GM21786 (cell line): ENCODE results near the gene GSDME.
A peak's percentile ranks its signal among the peaks of the same experiment; 100 is the strongest.
"Not testable (repeated sequence)": the region's sequence is repeated elsewhere in the genome, so short reads cannot be mapped to it uniquely, and the experiment has no call there.

ENCODE experiments used
- ATAC-seq: cut with Tn5 transposase; IDR thresholded peaks from one replicate; pipeline ENCODE4 v1.9.1; 2021; ENCODE audit not compliant: unreplicated experiment

The GSDME gene

DNA sequence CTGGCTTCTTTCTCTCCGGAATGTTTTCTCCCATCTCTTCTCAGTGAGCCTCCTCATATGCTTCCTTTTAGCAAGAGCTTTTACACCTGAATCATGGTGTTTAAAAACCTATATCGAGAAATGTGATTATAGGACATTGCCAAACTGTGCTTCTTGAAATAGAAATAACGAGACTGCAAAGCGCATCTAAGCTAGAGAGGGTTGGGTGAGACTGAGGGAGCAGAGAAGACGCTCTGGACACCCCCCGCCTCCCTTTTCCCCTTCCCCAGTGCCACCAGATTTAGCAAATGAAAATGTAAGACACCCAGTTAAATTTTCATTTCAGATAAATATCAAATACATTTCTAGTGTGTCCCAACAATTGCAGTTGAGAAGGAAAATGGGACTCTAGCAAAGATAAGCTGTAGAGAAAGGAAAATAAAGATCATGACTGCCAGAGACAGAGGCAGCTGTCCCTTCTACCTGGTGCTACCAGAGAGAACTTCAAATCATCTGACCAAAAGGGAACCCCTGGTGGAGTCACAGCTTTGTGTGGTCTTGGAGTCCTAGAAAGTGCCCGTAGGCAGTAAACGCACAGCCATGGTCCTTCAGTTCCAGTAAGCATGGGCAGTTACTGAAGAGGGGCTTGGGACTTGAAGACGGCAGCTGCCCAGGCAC is 14.6 kb downstream of the GSDME start:
- ATAC-seq, result no peak

DNA sequence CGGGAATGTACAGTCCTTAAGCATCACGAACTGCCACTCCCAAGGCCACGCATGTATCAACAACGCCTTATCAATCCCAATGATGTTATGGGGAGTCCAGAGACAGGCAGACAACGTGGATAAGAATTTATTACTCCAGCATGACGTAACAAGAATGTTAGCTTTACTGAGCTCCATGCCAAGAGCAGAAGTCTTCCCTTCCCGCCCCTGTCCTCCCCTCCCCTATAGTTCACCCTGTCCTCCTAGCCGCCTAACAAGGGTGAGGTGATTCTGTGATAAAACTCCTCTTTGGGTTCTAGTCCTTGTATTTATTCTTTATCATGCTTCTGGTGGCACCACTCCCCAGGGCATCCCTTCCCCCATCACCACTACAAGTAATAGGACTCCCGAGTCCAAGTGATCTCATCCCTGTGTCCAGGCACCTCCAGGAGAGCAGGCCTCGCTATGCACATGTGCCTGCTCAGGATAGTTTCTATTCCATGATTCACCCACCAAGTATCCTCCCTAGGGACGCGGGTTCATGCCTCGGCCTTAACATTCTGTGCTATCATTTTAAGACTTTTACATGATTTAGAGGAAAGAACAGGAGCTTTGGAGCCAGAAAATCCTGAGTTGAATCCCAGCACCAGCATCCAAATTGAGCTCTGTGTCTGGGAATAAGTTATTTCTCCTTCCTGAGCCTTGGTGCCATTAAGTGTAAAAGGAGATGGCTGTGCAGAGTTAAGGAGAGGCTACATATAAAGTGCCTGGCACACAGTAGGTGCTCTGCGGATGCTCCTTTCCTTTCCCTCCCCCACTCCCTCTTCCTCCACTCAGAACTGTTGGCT is 15.4 kb downstream of the GSDME start:
- ATAC-seq, result no peak

DNA sequence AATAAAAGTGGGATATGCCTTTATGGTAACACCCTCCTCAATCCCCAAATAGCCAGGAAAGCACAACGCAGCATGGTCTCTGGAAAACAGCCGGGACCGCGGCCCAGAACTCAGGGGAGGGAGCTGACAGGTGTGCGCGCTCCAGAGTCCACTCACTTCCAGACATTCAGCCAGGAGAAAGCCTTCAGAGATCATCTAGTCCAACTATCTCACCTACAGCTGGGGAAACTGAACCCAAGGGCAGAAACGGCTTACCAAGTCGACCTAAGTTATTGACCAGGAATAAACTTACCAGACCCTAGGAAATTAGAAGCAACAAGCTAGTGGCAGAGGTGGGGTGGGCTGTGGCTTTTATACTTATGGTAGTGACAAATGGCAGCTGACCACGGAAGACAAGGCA is 16.4 kb downstream of the GSDME start:
- no peak for ATAC-seq

DNA sequence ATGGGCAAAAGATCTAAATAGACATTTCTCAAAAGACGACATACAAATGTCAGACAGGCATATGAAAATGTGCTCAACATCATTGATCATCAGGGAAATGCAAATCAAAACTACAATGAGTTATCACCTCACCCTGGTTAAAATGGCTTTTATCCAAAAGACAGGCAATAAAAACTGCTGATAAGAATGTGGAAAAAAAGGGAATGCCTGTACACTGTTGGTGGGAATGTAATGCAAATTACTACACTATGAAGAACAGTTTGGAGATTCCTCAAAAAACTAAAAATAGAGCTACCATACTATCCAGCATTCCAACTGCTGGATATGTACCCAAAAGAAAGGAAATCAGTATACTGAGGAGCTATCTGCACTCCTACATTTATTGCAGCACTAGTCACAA is 18.0 kb downstream of the GSDME start:
- ATAC-seq, result no peak

DNA sequence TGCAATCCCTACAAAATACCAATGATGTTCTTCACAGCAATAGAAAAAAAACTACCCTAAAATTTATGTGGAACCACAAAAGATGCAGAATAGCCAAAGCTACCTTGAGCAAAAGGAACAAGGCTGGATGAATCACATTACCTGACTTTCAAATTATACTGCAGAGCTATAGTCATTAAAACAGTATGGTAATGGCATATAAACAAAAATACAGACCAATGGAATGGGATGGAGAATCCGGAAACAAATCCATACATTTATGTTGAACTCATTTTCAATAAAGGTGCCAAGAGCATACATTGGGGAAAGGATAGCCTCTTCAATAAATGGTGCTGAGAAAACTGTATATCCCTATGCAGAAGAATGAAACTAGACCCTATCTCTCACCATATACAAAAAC is 18.7 kb downstream of the GSDME start:
- no peak for ATAC-seq

DNA sequence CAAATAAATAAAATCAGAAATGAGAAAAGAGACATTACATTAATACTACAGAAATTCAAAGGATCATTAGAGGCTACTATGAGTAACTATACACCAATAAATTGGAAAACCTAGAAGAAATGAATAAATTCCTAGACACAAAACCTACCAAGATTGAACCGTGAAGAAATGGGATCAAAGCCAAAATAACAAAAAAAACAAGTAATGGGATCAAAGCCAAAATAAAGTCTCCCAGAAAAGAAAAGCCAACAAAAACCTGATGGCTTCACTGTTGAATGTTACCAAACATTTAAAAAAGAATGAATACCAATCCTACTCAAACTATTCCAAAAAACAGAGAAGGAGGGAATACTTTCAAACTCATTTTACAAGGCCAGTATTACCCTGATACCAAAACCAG is 20.0 kb downstream of the GSDME start:
- no peak for ATAC-seq

DNA sequence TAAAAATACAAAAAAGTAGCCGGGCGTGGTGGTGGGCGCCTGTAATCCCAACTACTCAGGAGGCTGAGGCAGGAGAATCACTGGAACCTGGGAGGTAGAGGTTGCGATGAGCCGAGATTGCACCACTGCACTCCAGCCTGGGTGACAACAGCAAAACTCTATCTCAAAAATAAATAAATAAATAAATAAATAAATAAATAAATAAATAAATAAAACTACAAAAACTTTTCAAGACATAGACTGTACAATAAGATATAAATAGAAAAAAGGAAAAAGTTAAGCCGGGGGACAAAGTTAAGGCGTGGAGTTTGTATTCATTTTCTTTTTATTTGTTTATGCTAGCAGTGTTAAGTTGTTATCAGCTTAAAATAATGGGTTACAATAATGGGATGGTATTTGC is 21.7 kb downstream of the GSDME start:
- ATAC-seq, result not testable (repeated sequence)

DNA sequence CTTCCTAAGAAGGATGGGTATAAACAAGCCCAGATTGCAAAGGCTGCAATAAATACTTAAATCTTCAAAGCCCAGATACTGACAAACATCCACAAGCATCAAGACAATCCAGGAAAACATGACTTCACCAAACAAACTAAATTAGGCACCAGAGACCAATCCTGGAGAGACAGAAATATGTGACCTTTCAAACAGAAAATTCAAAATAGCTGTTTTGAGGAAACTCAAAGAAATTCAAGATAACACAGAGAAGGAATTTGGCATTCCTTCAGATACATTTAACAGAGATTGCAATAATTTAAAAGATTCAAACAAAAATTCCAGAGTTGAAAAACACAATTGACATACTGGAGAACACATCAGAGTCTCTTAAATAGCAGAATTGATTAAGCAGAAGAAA is 23.0 kb downstream of the GSDME start:
- no peak for ATAC-seq

DNA sequence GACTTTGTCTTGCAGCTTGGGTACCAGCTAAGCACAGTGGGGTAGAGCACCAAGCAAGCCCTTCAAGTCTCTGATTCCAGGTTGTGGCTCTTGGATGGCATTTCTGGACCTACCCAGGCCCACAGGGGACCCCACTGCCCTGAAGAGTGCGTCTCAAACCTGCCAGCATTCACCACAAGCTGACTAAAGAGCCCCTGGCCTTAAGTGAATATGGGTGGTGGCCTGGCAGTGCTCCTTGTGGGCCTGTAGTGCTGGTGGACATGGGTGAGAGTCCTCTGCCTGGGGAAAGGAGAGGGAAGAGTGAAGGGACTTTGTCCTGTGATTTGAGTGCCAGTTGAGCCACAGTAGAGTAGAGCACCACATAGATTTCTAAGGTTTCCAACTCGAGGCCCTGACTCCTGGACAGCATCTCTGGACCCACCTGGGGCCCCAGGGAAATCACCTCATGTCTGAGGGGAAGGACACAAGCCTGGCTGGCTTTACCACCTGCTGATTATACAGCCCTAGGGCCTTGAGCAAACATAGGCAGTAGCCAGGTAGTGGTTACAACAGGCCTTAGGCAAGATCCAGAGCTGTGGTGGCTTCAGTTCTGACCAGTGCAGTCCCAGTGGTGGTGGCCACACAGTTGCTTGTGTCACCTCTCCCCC is 23.7 kb downstream of the GSDME start:
- ATAC-seq, result peak; percentile 33

DNA sequence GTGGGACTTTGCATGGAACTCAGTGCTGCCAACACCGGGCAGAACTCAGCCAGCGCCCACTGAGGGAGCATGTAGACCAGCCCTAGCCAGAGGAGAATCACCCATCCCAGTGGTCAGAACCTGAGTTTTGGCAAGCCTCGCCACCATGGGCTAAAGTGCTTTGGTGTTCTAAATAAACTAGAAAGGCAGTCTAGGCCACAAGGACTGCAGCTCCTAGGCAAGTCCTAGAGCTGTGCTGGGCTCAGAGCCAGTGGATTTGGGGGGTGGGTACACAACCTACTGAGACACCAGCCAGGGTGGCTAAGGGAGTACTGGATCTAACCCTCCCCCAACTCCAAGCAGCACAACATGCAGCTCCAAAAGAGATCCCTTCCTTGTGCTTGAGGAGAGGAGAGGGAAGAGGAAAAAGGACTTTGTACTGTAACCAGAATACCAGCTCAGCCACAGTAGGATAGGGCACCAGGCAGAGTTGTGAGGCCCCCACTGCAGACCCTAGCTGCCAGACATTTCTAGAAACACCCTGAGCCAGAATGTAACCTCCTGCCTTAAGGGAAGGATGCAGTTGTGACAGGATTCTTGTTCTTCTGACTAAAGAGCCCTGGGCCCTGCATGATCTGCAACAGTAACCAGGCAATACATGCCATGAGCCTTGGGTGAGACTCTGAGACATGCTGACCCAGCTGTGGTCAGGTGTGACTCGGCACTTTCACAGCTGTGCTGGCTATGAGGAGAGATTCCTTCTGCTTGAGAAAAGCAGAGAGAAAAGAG is 24.4 kb downstream of the GSDME start:
- ATAC-seq, result peak; percentile 79

DNA sequence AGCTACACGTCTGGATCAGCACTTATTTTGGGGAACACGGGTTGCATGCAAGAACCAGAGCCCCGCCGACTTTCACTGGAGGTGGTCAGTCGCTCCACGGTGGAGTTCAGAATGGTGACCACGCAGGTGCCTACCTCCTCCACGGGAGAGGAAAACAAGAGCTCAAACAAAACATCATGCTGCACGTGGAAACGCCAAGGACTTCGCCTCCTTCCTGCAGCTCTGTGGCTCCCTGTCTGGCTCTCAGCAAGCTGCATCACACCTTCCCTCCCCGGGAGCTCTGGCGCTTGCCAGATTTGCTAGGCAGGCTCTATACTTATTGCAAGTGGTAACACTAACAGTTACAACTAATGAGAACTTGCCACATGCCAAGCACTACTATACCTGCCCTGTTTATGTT is 26.0 kb downstream of the GSDME start:
- no peak for ATAC-seq

DNA sequence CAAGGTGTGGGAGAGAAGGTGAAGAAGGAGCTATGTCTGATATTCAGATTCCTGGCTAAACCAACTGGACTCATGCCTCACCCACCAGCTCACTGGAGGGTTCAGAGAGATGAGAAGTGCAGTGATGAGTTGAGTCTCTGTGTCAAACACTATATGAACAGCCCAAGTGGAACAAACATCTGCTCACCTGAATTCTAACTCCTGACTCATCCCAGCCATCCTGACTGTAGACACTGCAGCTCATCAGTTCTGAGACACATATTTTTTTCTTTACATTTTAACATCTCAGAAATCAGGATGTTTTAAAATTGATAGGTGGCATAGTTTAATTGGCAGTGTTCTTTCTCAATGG is 27.3 kb downstream of the GSDME start:
- ATAC-seq, result no peak

DNA sequence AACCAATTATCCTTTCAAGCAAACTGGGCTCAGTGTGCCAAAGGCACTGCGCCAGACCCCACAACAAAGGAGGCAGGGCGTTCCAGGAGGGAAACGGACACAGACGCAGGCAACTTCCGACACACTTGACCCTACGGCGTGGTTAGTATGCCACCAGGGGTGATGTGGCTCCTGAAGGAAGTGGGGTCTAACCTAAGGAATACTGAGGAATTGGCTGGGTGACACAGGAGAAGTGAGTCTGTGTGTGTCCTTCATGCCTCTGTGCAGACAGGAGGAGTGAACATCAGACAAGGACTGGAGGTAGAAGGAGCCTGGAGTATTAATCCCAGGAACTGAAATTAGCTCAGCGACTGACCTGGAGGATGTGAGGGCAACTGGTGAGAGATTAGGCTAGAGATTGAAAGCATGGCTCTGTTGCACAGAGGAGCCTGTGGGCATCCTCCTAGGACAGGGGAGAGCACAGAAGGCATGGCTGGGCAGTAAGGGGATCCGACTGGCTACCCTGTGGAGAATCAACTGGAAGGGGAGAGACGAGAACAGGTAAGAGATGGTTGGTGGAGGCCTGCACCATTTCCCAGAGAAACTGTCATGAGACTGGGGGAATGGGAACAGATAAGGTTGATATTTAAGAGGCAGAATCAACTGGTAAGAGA is 27.8 kb downstream of the GSDME start:
- ATAC-seq, result no peak

DNA sequence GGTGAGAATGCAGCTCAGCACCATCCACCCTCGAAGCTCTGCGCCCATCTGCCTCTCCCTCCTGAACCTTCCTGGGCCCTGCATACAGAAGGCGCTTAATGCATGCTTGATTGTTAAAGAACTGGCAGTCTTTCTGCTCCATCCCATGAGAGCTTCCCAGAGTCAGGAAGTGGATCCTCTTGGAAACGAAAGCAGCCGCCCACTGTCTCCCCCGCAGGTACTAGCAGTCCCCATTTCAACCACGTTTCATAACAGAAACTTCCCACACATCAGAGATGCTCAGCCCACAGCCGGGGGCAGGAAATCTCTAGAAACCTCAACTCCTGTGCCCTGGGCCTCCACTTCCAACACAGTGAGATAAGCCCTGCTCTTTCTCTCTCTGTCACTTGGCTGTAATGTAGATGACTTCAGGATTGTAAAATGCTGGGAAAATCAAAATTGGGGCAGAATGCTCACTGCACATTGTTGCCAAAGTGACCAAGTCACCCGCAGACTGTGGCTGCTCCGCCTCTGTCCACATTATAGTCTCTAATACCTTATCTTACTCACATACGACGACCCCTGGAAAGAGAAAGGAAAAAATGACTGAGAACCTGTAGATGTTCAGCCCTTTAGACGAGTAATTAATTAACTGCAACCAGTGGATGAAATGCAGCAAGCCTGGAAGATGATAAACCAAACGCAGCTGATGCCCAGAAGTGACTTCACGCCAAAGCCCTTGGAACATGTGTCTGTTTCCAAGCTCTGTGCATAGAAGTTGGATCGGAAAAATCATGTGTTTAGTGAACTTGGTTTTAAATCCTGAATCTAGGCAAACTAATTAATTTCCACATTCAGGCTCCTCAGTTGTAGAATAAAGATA is 28.5 kb downstream of the GSDME start:
- no peak for ATAC-seq

DNA sequence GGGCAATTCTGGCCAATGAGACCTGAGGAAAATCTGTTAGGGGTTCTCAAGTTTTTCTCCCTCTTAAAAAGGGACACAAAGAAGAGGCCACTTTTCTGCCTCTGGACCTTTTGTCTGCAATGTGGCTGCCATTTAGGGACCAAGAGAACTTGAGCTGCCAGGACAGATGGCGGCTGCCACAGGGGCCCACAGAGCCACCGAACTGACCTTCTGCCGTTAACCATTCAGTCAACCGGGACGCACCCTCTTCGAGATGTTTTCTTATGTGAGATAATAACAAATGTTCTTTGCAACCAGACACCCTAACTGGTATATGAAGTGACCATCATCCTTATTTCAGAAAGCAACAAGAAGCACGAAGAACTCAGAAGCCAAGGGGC is 29.2 kb downstream of the GSDME start:
- no peak for ATAC-seq

DNA sequence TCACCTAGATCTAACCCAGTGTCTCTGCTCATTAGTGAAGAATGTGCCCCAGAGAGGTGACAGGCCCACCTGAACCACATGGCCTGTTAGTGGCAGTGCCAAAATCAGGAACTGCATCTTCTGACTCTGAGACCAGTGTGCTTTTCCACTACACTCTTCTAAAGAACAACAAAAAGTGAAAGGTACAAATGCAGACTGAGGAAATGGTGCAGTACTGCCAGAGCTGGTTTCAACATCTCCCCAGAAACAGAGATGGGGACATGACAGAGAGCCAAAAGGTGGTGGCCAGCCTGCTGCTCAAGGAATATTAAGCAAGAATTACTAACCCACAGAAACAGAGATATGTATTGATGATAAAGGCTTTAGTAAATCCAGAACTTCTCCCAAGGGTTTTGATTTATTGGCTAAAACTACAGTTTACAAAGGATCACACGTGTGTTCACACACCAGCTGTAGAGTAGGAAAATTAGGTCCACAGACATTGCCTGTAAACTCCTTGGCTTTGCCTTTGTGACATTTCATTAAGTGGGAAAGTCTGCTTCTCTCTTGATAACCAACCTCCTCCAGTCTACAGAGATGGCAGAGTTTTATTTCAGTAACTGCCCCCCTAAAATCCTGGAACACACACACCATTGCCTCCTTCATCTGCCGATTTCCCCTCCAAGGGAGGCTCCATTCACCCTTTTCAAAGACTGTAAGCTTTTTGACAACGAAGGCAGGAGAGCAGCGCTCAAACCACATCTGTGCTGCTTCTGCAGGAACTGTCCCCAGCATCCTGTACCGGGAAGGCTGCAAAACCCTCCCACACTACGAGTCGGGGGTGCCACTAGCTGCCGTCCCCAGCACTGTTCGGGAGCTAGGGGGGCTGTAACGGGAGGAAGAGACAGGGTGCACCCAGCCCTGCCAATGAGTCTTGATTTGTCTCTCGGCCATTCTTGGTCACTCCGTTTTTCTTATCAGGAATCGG is 29.8 kb downstream of the GSDME start:
- ATAC-seq, result peak; percentile 80

DNA sequence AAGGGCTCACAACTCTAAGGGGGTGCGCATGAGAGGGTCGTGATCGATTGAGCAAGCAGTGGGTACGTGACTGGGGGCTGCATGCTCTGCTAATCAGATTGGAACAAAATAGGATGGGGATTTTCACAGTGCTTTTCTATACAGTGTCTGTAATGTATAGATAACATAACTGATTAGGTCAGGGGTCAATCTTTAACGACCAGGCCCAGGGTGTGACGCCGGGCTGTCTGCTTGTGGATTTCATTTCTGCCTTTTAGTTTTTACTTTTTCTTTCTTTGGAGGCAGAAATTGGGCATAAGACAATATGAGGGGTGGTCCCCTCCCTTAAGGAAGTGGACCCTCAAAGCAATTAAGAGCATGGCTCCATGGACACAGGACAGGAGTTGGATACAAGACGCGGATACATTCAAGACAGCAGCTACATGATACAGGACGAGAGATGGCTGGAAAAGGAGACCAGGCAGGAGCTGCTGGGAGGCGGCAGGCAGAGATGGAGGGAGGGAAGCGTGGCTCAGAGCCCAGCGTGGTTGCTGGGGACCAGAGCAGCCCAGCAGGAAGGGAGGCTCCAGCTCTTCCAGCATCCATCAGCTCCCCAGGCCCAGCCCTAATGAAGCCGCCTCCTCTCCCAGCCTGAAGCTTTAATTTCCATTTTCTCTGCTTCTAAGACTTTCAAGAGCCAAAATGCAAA is 31.6 kb downstream of the GSDME start:
- no peak for ATAC-seq

DNA sequence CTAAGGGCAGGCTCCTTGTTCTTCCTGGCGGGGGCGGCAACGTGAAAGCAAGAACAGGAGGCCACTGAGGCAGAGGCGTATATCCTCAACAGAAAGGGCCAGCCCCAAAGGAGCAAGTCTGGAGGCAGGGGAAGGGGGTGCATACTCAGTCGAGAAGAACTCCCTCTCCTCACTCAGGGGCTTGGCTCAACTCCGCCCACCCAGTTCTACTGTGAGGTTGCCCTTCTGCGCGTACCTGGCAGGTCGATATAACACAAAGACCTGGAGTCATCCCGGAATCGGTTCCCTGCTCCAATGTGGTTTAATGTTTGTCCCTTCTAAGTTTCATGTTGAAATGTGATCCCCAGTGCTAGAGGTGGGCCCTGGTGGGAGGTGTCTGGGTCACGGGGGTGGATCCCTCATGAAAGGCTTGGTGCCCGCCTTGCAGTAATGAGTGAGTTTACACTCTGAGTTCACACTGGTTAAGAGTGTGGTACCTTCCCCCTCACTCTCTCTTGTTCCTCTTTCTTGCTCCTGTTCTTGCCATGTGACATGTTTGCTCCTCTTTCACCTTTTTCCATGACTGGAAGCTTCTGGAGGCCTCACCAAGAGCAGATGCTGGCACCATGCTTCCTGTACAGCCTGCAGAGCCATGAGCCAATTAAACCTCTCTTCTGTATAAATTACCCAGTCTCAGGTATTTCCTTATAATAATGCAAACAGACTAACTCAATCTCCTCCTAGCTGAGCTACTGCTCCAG is 32.6 kb downstream of the GSDME start:
- no peak for ATAC-seq
